Stimulated activated CD4-positive, alpha-beta T cell treated with anti-CD3 and anti-CD28 coated beads, Interleukin-4, amount 100 ng/mL, for 24 hours (primary cell): ENCODE results near the gene SMC1A.
"Not testable (repeated sequence)": the region's sequence is repeated elsewhere in the genome, so short reads cannot be mapped to it uniquely, and the experiment has no call there.

Experiments used
- DNase-seq: peaks from one replicate; pipeline ENCODE4 v3.0.0-alpha.2; 2020

Gene SMC1A

DNA sequence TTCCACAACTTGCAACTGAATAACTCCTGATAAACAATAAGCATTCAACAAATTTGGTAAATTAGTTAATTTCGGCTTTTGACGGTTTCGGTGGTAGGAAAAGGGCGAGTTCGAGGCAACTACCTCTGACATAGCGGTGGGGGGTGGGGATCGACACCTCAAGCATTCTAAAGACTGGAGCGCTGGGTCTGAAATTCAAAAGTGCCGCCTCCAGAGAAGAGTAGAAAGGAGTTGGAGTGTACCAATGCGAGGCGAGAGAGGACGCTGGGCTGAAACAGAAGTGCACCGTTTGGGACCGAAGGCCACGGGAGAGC is 725 bp downstream of the SMC1A start:
- DNase-seq: no peak

- no peak for DNase-seq
Observed at GRCh38 chrX:53421125-53421524, 1.3 kb downstream of the SMC1A start.

GRCh38 chrX:53420351-53420750 is 2.1 kb downstream of the SMC1A start:
- DNase-seq: not testable (repeated sequence)

GRCh38 chrX:53412446-53412845 is 10.0 kb downstream of the SMC1A start:
- DNase-seq: no peak

- DNase-seq: no peak
Observed at GRCh38 chrX:53403535-53403934, 18.9 kb downstream of the SMC1A start.

DNA sequence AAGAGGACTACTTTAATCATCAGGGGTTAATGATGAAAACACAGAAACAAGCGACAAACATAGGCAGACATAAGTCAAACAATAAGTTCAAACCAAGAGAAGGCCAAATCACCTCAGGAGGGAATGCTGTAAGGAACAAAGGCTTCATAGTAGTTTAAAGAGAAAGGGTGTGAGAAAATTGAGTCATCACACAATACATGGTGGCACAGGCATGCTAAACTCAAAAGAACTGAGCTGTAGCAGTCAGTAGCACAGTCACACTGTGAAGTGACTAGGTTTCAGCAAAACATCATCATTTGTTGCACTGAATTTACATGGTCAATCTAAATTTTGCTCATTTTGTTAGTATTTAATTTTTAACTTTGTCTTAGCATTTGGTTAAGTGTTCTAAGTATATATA is 24.2 kb downstream of the SMC1A start:
- DNase-seq: no peak

GRCh38 chrX:53395605-53396298 is 26.7 kb downstream of the SMC1A start:
- no peak for DNase-seq

DNA sequence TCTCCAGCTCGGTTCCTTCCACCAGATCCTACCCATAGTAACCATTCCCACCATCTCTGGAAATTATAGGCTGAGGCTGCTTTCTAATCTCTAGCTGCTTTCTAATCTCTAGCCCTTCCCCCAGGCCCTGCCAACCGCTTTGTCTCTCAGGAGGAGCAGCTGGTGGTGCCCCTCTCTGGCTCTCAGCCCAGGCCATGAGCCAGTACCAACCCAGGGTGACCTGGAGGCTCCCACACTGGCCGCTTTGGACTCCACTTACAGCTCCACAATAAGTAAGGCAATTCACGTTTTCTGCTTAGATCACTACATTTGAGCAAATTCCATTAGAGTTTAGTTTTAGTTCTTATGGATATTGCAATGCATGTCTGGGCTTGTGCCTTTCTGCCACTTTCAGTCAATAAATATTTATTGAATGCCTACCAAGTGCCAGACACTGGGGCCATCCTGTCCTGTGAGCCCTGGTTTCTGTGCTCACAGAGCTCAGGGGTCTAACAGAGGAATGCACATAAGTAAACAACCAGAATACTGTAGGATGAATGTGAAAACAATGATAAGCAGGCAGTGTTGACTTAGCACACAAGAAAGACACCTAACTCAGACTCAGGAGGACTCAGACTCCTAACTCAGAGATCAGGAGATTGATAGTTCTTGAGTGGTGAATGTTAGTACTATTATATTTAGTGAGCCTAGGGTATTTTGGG is 38.9 kb downstream of the SMC1A start:
- no peak for DNase-seq

DNA sequence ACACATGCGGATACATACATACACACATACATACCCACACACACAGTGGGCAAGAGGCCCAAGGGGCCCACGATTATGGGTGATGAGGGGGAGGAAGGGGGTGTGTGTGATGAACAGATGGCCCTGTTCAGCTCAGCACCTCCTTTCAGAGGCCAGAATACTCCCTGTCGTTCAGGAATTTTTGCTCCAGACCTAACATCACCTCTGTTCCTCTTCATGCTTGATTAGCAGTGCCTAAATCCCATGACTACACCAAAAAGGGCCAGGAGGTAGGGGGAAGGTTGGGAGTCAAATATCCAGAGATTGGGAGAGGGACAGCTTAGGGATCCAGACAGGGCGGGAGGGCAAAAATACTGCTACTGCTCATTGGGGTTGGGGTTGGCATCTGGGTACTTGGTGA is 42.7 kb downstream of the SMC1A start:
- DNase-seq: no peak

DNA sequence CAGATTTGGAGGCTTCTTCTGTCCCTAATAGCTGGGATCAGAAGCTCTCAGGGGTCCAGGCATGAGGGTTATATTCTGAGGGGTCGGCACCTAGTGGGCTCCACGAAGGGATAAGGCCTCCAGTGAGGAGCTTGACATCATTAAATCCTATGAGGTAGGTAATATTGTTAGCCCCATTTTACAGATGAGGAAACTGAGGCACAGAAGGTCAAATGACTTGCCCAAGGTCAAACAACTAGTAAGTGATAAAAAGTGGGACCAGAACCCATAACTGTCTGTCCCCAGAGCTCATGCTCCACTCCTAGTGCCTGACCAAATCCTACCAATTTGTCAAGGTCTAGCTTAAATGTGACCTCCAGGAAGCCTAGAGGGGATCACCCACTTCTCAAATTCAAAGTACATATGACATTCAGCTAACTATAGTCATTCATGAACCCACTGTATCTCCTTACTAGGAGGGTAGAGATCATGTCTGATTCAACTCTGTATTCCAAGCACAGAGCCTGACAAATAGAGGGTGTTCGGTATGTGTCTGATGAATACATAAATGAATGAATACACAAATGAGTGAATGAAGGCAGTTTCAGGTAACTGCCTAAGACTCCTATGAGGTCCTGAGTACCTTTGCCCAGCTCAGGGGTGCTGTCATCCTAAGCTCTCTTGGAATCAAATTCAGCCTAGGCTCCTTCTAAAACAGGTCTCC is 43.3 kb downstream of the SMC1A start:
- DNase-seq: no peak

GRCh38 chrX:53377464-53377863 is 45.0 kb downstream of the SMC1A start:
- no peak for DNase-seq

DNA sequence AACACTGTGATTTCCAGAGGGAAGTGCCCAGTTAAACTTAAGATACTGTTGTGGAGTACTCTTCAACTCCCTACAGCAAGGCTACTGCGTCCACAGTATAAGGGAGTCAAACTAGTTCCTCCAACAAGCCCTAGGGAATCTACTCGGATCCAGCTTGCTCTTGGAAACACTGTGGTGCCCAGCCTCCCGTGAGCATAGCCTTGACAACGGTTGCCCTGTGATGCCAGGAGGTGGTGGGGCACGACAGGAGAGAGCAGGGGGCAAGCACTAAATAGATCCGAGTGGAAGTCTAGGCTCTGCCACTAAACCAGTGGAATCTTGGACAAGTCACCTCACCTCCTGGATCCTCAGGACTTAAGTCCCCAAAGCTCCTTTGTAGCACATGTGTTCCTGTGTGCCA is 45.6 kb downstream of the SMC1A start:
- DNase-seq: no peak

DNA sequence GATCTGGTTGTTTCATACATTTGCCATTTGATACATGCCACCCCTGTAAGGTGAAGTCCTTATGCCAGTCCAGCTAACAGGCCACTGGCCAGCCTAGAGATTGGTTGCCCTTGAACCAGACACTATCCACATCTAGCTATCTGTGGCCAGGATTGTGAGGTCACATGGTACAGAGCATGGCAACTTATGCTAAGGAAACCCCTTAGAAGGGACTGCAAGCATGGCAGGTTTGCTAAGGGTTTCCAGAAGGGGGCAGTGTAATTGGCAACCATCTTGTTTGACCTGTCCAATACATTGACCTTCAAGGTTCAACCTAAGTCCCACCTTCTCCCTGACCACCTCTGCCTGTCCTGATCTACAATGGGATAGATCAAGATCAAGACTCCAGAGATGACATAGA is 47.5 kb downstream of the SMC1A start:
- no peak for DNase-seq

DNA sequence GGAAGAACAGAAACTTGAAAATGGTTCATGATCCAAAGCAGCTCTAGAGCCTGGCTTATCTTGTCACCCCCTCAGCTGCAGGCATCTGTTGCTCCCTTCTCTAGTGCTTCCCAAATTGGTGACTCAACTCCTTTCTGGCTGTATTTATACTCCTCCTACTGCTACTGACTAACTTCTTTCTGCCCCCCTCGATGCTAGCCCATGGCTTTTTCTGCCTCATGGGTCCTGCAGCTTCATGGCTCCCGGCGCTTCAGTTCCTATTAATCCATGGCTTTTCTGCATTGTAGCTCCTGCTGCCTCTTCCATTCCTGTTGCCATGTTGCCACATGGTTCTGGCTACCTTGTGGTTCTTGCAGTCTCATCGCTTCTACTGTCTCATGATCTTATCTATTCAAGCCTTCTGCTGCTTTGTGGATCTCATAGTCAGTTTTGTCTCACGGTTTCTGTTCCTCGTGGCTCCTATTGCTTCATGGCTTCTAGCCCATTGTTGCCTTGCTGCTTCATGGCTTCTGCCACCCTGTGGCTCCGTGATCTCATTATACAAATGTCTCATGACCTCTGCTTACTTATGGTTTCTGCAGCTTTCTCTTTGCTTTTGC is 48.1 kb downstream of the SMC1A start:
- DNase-seq: no peak

GRCh38 chrX:53373307-53373706 is 49.1 kb downstream of the SMC1A start:
- no peak for DNase-seq

DNA sequence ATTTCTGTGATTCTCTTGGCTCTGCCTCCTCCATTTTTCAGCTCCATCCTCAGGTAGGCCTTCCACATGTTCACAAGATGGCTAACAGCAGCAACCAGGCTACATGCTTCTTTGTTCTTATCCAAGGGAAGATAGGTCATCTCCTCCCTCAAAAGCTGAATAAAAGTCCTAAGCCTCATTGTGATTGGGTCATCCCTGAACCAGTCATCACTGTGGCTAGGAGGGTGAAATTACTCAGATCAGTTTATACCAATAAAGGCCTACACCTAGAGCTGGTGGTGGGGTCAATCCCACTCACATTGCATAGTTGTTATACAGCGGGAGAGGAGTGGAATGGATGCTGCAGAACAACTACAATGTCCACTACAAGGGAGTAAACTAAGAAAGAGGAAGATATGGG is 56.0 kb downstream of the SMC1A start:
- DNase-seq: not testable (repeated sequence)

- DNase-seq: no peak
Observed at GRCh38 chrX:53362449-53362848, 60.0 kb downstream of the SMC1A start.

DNA sequence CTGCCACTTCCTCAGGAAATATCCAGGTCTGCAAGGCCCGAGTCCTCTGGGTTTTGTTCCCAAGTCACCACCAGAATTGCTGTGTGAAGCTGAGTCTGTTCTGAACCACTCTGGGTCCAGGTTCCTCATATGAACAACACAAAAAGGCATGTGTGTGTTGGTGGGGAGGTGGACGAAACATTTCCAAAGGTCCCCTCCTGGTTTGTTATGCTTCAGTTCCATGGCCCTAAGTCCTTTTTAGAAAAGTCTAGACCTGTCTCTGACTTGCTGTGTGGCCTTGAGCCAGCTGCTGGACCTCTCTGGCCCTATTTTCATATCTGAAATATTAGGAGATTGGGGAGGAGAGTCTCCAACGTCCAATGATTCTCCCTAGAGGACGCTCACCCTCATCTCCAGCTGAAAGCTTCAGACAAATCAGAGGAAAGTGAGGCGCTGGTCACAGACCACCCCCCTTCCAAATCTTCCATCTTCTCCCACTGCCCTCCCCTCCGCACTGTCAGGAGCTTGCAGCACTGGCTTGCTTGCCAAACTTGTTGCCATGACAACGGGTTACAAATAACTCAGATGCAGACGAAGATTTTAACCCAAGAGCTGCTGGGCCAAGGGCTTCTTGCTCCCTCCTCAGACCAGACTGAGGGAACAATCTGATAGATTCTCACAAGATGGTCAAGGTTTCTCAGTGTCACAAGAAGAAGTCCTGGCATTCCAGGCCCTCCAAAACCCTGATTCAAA is 64.5 kb downstream of the SMC1A start:
- no peak for DNase-seq

GRCh38 chrX:53356186-53356585 is 66.3 kb downstream of the SMC1A start:
- no peak for DNase-seq

GRCh38 chrX:53354669-53355068 is 67.8 kb downstream of the SMC1A start:
- DNase-seq: no peak

DNA sequence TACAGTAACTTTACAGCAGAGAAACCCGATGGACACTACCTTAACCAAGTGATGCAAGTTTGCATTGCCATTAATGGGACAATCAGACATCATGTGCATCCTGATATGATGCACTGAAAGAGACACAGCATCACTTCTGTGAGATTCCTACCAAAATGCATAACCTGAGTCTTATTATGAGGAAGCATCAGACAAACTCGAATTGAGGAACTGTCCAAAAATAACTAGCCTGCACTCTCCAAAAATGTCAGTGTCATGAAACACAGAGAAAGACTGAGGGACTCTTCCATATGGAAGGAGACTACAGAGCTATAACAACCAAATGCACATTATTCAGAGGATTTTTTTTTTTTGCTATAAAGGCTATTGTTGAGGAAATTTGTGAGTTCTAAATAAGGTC is 74.5 kb downstream of the SMC1A start:
- no peak for DNase-seq

- DNase-seq: no peak
Observed at GRCh38 chrX:53340852-53341645, 81.4 kb downstream of the SMC1A start.
